Mesendoderm (in vitro differentiated cells): ENCODE measurements around the gene WDR82.
"Not testable (repeated sequence)": the region's sequence is repeated elsewhere in the genome, so short reads cannot be mapped to it uniquely, and the experiment has no call there.

Experiments
- DNase-seq: peaks from one replicate; pipeline ENCODE4 v3.0.0; 2013
- H2AK5ac ChIP-seq: 2 replicates; pipeline ENCODE4 v1.6.1; 2013; ENCODE audit warnings: low read length, inconsistent platforms
- H2BK120ac ChIP-seq: 2 replicates; pipeline ENCODE4 v1.6.1; 2013; ENCODE audit warnings: low read depth, mild to moderate bottlenecking, low read length, moderate library complexity, mixed read lengths
- H2BK15ac ChIP-seq: replicated peaks from 2 replicates; pipeline ENCODE4 v1.6.1; 2013; ENCODE audit warnings: low read depth, mild to moderate bottlenecking, moderate library complexity
- H2BK5ac ChIP-seq: 2 replicates; pipeline ENCODE4 v1.6.1; 2013; ENCODE audit warnings: low read length, inconsistent platforms
- H3K18ac ChIP-seq: 2 replicates; pipeline ENCODE4 v1.6.1; 2013; ENCODE audit warnings: mild to moderate bottlenecking, low read length, mixed read lengths
- H3K23ac ChIP-seq: one replicate; pipeline ENCODE4 v1.6.1; 2013; ENCODE audit warnings: low read length
- H3K27ac ChIP-seq: 2 replicates; pipeline ENCODE4 v1.5.1; 2013; ENCODE audit warnings: low read depth, mild to moderate bottlenecking, inconsistent platforms, low read length, moderate library complexity
- H3K27me3 ChIP-seq: 2 replicates; pipeline ENCODE4 v1.6.1; 2013; ENCODE audit warnings: low read length, control low read depth, mild to moderate bottlenecking, inconsistent platforms; ENCODE audit not compliant: insufficient read depth, poor library complexity
- H3K36me3 ChIP-seq: 2 replicates; pipeline ENCODE4 v1.6.1; 2013; ENCODE audit warnings: low read length, inconsistent platforms; ENCODE audit not compliant: control insufficient read depth, insufficient read depth
- H3K4ac ChIP-seq: one replicate; pipeline ENCODE4 v1.6.1; 2013; ENCODE audit warnings: low read depth, mild to moderate bottlenecking, low read length, moderate library complexity
- H3K4me1 ChIP-seq: 2 replicates; pipeline ENCODE4 v1.6.1; 2013; ENCODE audit warnings: low read depth, low read length, inconsistent platforms; ENCODE audit not compliant: control insufficient read depth
- H3K4me2 ChIP-seq: 2 replicates; pipeline ENCODE4 v1.6.1; 2013; ENCODE audit warnings: low read length
- H3K4me3 ChIP-seq: 2 replicates; pipeline ENCODE4 v1.5.1; 2013; ENCODE audit warnings: mild to moderate bottlenecking, low read length
- H3K56ac ChIP-seq: one replicate; pipeline ENCODE4 v1.6.1; 2013; ENCODE audit warnings: low read length
- H3K79me1 ChIP-seq: 2 replicates; pipeline ENCODE4 v1.6.1; 2013; ENCODE audit warnings: low read length, inconsistent platforms
- H3K79me2 ChIP-seq: 2 replicates; pipeline ENCODE4 v1.6.1; 2013; ENCODE audit warnings: mild to moderate bottlenecking, low read length; ENCODE audit not compliant: control insufficient read depth, insufficient read depth
- H3K9ac ChIP-seq: 2 replicates; pipeline ENCODE4 v1.6.1; 2013; ENCODE audit warnings: low read length, inconsistent platforms
- H4K5ac ChIP-seq: one replicate; pipeline ENCODE4 v1.6.1; 2013; ENCODE audit warnings: low read length
- H4K8ac ChIP-seq: one replicate; pipeline ENCODE4 v1.6.1; 2013; ENCODE audit warnings: low read depth, mild to moderate bottlenecking, control low read depth, low read length, moderate library complexity
- WGBS: extraction: QIAGEN DNeasy Blood & Tissue Kit; methylation state at CpG from one replicate; pipeline ENCODE4 v1.1.7; 2013; ENCODE audit warnings: low lambda C conversion rate, missing lambda C conversion rate; ENCODE audit not compliant: insufficient coverage; ENCODE audit errors: extremely low coverage; 5-methylcytosine and 5-hydroxymethylcytosine counted together

The WDR82 gene

DNA sequence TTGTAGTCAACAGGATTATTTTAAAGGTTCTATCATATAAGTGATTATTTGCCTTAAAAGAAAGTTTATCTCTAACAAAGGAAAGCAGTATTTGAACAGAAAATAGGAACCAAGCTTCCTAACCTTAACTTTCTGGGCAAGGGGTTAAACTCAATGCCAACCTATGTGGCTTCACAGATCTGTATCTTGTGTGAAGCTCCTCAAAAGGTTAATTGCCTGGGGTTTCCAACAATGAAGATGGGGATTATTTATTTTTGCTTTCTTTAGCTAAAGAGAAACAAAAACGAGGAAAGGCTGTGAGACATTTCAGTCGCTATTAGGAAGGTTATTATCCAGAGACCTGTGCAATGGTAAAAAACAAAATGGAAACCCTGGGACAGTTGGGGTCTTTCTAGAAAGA lies 1.1 kb upstream of the WDR82 start:
- no peak for DNase-seq
- Histone ChIP-seq H3K4me1 (peaks cover 3% of the 10 kb centered on the region), H3K27me3 (no peaks in the 10 kb centered on the region), H2BK15ac (no peak overlapping the region), H2BK120ac (no peak overlapping the region), H3K4ac (no peak overlapping the region), H3K56ac (peak overlapping the region; percentile 93), H3K27ac (no peak overlapping the region), H3K23ac (no peak overlapping the region), H3K4me2 (no peak overlapping the region), H3K9ac (peak overlapping the region; percentile 94), H2AK5ac (no peak overlapping the region), H2BK5ac (no peak overlapping the region), H3K79me1 (peaks cover 2% of the 10 kb centered on the region), H4K5ac (no peak overlapping the region), H3K4me3 (no peak overlapping the region), H3K36me3 (no peaks in the 10 kb centered on the region), H3K79me2 (peaks cover 34% of the 10 kb centered on the region), H3K18ac (no peak overlapping the region), H4K8ac (no peak overlapping the region)
- no CpG with 5 or more reads among the region's 2 CpGs for WGBS

DNA sequence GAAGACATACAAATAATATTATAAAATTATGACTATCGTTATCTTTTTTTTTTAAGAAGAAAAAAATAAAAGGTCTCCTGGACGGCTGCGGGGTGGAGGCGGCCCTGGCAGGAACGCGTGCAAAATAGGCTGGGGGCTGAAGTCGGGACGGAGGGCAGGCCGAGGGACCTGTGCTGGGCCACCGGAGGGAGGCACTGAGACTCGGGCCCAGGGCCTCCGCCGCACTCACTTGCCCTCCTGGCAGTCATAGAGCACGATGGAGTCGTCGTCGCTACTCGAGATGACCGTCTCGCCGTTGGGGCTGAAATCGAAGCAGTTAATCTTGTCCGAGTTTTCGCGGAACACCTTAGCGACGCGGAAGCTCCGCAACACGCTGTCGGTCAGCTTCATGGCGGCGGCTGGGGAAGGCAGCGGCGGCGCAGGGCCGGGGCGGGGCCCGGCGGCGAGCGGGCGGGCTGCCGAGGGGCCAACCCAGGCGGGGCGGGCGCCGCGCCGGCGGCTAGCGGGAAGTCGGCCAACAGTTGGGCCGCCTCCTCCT lies 408 bp downstream of the WDR82 start:
- Histone ChIP-seq H3K23ac (peak overlapping the region; percentile 97), H3K4me2 (peak overlapping the region; percentile 38), H3K27ac (peak overlapping the region; percentile 90), H3K4ac (peak overlapping the region; percentile 91), H3K56ac (peak overlapping the region; percentile 100), H4K8ac (no peak overlapping the region), H3K4me1 (peaks cover 3% of the 10 kb centered on the region), H3K18ac (peak overlapping the region; percentile 89), H3K79me2 (peaks cover 50% of the 10 kb centered on the region), H3K27me3 (no peaks in the 10 kb centered on the region), H2BK120ac (peak overlapping the region; percentile 6), H2BK15ac (no peak overlapping the region), H3K36me3 (no peaks in the 10 kb centered on the region), H3K9ac (peak overlapping the region; percentile 99), H4K5ac (no peak overlapping the region), H2BK5ac (peak overlapping the region; percentile 87), H3K4me3 (peak overlapping the region; percentile 94), H2AK5ac (peak overlapping the region; percentile 6), H3K79me1 (peaks cover 2% of the 10 kb centered on the region)
- no CpG with 5 or more reads among the region's 54 CpGs for WGBS
- DNase-seq = peak; percentile 78

DNA sequence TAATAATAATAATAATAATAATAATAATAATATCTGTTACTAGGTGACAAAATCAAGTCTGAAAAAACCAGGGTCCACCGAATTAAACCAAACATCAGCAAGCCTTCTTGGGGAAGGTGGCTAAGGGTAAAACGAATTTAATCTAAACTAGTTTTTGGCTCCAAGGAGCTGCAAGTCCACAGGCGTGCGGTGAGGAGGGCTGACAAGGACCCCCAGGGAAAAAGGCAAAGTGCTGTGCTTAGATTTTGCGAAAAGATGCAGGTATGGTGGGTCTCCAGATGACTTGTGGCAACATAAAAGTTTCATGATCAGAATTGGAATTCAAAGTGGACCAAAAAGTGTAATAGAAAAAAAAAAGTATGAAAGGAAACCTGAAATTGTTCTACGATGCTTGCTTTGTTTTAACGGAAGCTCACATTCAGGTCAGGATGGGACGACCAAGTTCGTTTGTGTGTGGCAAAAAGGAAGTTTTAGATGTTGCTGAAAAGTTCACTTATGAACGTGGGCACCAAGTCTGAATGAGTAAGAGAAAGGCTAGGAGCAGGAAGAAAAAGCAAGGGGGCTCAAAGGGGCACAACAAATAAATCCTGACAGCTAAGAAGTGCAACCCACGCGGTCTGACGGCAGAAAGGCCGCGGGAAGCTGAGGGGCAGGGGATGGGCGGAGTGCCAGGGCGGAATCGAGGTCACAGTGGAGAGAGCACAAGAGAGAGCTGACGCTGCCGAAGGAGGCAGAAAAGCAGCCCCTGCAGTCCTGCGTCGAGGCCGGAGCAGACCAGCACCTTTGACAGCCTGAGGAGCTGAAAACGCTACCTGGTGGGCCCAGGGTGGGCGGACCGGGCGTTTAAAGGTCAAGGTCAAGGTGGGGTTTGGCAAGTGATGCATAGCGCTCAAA lies 1.1 kb downstream of the WDR82 start:
- peak overlapping the region; percentile 91 for H3K4ac ChIP-seq
- peak overlapping the region; percentile 100 for H3K56ac ChIP-seq
- H3K4me3 ChIP-seq = peak overlapping the region; percentile 94
- H2BK120ac ChIP-seq = no peak overlapping the region
- H3K23ac ChIP-seq = no peak overlapping the region
- H4K5ac ChIP-seq = no peak overlapping the region
- H2BK5ac ChIP-seq = no peak overlapping the region
- peaks cover 2% of the 10 kb centered on the region for H3K36me3 ChIP-seq
- H2AK5ac ChIP-seq = no peak overlapping the region
- H3K4me2 ChIP-seq = peak overlapping the region; percentile 59
- H3K9ac ChIP-seq = peak overlapping the region; percentile 99
- peaks cover 55% of the 10 kb centered on the region for H3K79me2 ChIP-seq
- no peaks in the 10 kb centered on the region for H3K27me3 ChIP-seq
- H3K79me1 ChIP-seq = peaks cover 4% of the 10 kb centered on the region
- H4K8ac ChIP-seq = no peak overlapping the region
- no CpG with 5 or more reads among the region's 28 CpGs for WGBS
- peak overlapping the region; percentile 15 for H3K18ac ChIP-seq
- H2BK15ac ChIP-seq = no peak overlapping the region
- H3K4me1 ChIP-seq = peaks cover 3% of the 10 kb centered on the region
- DNase-seq = peak; percentile 61
- no peak overlapping the region for H3K27ac ChIP-seq

DNA sequence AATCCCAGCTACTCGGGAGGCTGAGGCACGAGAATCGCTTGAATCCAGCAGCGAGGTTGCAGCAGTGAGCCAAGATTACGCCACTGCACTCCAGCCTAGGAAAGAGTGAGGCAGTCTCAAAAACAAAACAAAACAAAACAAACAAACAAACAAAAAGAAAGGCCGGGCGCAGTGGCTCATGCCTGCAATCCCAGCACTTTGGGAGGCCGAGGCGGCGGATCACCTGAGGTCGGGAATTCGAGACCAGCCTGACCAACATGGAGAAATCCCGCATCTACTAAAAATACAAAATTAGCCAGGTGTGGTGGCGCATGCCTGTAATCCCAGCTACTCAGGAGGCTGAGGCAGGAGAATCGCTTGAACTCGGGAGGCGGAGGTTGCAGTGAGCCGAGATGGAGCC lies 3.7 kb downstream of the WDR82 start:
- H3K79me1 ChIP-seq, H2BK120ac ChIP-seq, H3K27ac ChIP-seq, H3K27me3 ChIP-seq, H4K5ac ChIP-seq, H2BK15ac ChIP-seq, DNase-seq, H3K4me3 ChIP-seq, H4K8ac ChIP-seq, H3K23ac ChIP-seq, H2BK5ac ChIP-seq, H3K18ac ChIP-seq, H3K36me3 ChIP-seq, H3K4ac ChIP-seq, H3K4me1 ChIP-seq, H3K9ac ChIP-seq, H3K56ac ChIP-seq, H2AK5ac ChIP-seq, H3K4me2 ChIP-seq: not testable (repeated sequence)
- H3K79me2 ChIP-seq = peaks cover 77% of the 10 kb centered on the region
- WGBS = no CpG with 5 or more reads among the region's 18 CpGs

DNA sequence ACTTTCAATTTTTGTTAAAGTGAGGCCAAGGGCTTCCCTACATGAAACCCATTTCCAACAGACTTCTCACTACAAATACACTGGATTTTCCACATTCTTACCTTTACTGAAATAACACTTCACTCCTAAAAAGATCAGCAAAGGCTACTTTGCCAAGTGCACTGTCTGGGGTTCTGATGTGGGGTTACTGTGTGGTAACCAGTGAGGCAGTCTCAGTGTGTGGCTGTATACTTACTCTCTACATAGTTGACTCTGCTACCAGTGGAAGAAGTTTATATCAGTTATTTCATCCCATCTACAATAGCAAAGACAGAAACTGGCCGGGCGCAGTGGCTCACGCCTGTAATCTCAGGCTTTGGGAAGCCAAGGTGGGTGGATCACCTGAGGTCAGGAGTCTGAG lies 5.6 kb downstream of the WDR82 start:
- Histone ChIP-seq H3K18ac (no peak overlapping the region), H3K4me2 (no peak overlapping the region), H2BK5ac (no peak overlapping the region), H4K8ac (no peak overlapping the region), H3K27me3 (no peaks in the 10 kb centered on the region), H4K5ac (no peak overlapping the region), H3K79me2 (peaks cover 81% of the 10 kb centered on the region), H2BK120ac (no peak overlapping the region), H3K4me1 (peaks cover 3% of the 10 kb centered on the region), H3K27ac (no peak overlapping the region), H3K36me3 (peaks cover 9% of the 10 kb centered on the region), H3K4me3 (no peak overlapping the region), H2AK5ac (no peak overlapping the region), H3K4ac (no peak overlapping the region), H3K9ac (no peak overlapping the region), H3K79me1 (peaks cover 11% of the 10 kb centered on the region), H3K56ac (no peak overlapping the region), H2BK15ac (no peak overlapping the region), H3K23ac (no peak overlapping the region)
- no peak for DNase-seq
- no CpG with 5 or more reads among the region's 3 CpGs for WGBS
